C4-2B (cell line): ENCODE measurements around the gene C8G.

Source experiments
- H3K27ac ChIP-seq: fragments of 450-650 bp; 2 replicates; pipeline ENCODE4 v1.5.1; 2017
- ZFX ChIP-seq: fragments of 450-650 bp; IDR thresholded peaks from 2 replicates; pipeline ENCODE4 v1.6.1; 2017
- TF ChIP-seq, protein P1 (sequence below): fragments of 450-650 bp; conservative IDR thresholded peaks from 2 replicates; pipeline ENCODE4 v1.5.1; 2017; ENCODE audit warnings: mild to moderate bottlenecking

The C8G gene

DNA sequence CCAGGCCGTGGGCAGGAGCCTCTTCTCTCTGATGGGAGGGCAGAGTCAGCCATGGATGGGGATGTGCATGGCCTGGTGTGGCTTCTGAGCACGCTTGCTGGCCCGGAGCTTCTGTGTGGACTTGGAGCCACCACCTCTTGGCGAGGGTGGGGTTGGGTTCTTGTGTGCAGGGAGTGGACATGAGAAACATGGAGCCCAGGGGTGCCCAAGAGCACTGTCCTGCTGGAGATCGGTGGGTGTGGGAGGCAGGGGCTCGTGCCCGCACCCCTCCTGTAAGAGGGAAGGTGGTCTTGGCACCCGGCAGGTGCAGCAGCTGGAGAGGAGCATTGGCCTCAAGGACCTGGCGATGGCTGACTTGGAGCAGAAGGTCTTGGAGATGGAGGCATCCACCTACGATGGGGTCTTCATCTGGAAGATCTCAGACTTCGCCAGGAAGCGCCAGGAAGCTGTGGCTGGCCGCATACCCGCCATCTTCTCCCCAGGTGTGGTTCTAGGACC, 24.3 kb upstream of the C8G start:
- TF ChIP-seq, protein P1, sequence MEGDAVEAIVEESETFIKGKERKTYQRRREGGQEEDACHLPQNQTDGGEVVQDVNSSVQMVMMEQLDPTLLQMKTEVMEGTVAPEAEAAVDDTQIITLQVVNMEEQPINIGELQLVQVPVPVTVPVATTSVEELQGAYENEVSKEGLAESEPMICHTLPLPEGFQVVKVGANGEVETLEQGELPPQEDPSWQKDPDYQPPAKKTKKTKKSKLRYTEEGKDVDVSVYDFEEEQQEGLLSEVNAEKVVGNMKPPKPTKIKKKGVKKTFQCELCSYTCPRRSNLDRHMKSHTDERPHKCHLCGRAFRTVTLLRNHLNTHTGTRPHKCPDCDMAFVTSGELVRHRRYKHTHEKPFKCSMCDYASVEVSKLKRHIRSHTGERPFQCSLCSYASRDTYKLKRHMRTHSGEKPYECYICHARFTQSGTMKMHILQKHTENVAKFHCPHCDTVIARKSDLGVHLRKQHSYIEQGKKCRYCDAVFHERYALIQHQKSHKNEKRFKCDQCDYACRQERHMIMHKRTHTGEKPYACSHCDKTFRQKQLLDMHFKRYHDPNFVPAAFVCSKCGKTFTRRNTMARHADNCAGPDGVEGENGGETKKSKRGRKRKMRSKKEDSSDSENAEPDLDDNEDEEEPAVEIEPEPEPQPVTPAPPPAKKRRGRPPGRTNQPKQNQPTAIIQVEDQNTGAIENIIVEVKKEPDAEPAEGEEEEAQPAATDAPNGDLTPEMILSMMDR, result no peak
- no peak for TF ChIP-seq ZFX
- H3K27ac ChIP-seq, result no peak overlapping the region

DNA sequence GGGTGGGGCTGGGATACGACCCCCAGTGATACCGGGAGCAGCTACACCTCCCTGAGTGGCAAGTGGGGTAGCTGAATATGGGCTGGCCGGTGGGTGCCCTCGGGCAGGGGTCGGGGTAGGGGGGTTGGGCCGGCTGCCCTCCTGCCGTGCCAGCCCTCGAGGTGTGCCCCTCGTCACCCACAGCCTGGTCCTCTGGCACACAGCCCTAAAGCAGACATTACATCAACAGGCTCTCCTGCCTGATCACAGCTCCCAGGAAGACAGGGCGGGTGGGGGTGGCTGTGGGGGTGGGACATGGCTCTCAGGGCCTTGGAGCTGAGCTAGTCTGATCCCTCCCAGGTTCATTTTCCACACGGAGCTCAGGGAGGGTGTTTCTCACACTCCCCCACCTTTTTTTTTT, 23.7 kb upstream of the C8G start:
- no peak overlapping the region for H3K27ac ChIP-seq
- TF ChIP-seq, protein P1, result no peak
- no peak for TF ChIP-seq ZFX

DNA sequence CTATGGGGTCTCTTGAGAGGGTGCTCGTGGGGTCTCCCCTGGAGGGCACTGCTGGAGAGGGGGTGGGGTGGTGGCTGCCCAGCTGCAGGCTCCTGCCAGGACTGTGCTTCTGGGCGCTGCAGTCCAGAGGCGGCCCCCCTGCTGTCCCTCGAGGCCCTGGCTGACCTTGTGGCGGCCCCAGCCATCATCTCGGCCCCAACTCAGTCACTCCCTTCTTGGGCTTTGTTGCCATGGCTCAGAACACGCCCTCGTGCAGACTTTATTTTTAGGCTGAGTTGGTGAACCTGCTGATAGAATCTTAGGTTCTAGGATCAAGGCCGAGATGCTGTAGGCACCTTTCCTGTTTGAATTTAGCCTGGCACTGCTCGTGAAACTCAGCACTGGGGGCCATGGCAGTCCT, 23.3 kb upstream of the C8G start:
- TF ChIP-seq ZFX, result no peak
- TF ChIP-seq, protein P1, result no peak
- H3K27ac ChIP-seq, result no peak overlapping the region

DNA sequence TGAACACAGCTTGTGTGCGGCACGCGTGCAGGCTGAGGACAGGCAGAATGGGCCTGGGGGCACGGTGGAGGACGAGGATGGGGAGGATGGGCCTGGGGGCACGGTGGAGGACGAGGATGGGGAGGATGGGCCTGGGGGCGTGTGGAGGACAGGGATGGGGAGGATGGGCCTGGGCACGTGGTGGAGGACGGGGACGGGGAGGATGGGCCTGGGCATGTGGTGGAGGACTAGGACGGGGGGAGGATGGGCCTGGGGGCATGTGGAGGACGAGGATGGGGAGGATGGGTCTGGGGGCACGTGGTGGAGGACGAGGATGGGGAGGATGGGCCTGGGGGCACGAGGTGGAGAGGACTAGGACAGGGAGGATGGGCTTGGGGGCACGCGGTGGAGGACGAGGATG, 22.5 kb upstream of the C8G start:
- no peak overlapping the region for H3K27ac ChIP-seq
- TF ChIP-seq ZFX, result no peak
- TF ChIP-seq, protein P1, result no peak

DNA sequence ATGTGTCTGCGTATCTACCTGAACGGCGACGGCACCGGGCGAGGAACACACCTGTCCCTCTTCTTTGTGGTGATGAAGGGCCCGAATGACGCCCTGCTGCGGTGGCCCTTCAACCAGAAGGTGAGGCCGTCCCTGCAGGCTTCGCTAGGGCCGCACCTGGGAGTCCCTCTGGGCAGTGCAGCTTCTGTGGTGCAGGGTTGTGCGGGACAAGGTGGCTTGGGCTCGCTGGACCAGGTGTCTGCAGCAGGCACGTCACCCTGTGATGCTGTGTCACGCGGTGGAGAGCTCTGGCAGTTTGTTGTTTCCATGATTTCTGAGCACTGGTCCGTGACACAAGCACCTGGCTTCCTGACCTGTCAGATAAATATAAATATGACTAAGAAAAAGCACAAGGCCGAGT, 21.2 kb upstream of the C8G start:
- H3K27ac ChIP-seq, result no peak overlapping the region
- TF ChIP-seq, protein P1, result no peak
- TF ChIP-seq ZFX, result no peak

DNA sequence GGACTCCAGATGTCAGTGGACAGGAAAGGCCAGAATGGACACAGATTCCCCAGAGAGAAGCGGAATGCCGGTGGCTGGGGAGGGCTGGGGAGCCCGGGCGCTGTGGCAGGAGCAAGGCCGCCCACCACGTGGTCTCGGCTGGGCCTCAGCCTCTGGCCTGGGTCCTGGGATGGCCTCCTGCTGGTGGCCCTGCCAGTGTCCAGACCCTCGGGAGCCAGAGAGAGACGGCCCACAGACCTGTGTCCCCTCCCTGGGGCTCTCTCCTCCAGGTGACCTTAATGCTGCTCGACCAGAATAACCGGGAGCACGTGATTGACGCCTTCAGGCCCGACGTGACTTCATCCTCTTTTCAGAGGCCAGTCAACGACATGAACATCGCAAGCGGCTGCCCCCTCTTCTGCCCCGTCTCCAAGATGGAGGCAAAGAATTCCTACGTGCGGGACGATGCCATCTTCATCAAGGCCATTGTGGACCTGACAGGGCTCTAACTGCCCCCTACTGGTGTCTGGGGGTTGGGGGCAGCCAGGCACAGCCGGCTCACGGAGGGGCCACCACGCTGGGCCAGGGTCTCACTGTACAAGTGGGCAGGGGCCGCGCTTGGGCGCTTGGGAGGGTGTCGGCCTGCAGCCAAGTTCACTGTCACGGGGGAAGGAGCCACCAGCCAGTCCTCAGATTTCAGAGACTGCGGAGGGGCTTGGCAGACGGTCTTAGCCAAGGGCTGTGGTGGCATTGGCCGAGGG, 19.5 kb upstream of the C8G start:
- no peak overlapping the region for H3K27ac ChIP-seq
- TF ChIP-seq, protein P1, result no peak
- no peak for TF ChIP-seq ZFX

DNA sequence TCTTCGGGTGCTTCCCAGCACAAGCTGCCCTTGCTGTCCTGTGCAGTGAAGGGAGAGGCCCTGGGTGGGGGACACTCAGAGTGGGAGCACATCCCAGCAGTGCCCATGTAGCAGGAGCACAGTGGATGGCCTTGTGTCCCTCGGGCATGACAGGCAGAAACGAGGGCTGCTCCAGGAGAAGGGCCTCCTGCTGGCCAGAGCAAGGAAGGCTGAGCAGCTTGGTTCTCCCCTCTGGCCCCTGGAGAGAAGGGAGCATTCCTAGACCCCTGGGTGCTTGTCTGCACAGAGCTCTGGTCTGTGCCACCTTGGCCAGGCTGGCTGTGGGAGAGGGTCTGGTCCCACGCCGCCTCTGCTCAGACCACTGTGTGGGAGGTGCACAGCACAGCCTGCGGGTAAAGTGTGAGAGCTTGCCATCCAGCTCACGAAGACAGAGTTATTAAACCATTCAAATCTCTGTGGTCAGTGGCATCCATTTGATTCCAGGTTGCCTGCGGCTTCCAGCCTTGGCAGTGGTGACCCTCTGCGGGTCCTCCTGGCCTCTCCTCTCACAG, 18.8 kb upstream of the C8G start:
- H3K27ac ChIP-seq, result no peak overlapping the region
- TF ChIP-seq ZFX, result no peak
- TF ChIP-seq, protein P1, result no peak
